Measurements from ENCODE around the gene RERGL. TPM values are rescaled to one million over a fixed set of nuclear protein-coding genes. Genes with fewer than 3 reads are reported as not detected.

RERGL gene
- polyA plus RNA-seq, 1 donor from 2014 or later: 1.6 TPM

Other genes starting within 250 kb of the RERGL start
- not detected for gene PIK3C2G, start 171.3 kb upstream of the RERGL start, polyA plus RNA-seq (ENCODE audit: insufficient read depth, low read depth, low replicate concordance)

Data from brain (organoid and tissue), 1 donor.